ENCODE data around the gene STH. TPM values are rescaled to one million over a fixed set of nuclear protein-coding genes. Genes with fewer than 3 reads are reported as not detected.

The STH gene
- total RNA-seq, 1 experiment from 2014 or later: not detected

GRCh38 chr17:46027048-46027975 is 28.3 kb downstream of the STH start:
- POLR2A ChIA-PET: no interaction called here
- no TSS peak for BruUV-seq (replicated peaks)
- TF ChIP-seq CTCF (IDR thresholded peaks at IDR 0.05; ENCODE audit: unreplicated experiment): no peak
- intact Hi-C loops (cut with micrococcal nuclease): no loop called here
- no peak for DNase-seq (ENCODE audit: unreplicated experiment)
- Mint-ChIP-seq H3K27me3 (ENCODE audit: insufficient read depth, unreplicated experiment) (no peaks in the 10 kb centered on the region), H3K36me3 (ENCODE audit: insufficient read depth, unreplicated experiment) (peaks cover 70% of the 10 kb centered on the region), H3K4me1 (ENCODE audit: insufficient read depth, unreplicated experiment) (no peaks in the 10 kb centered on the region), H3K9me3 (ENCODE audit: unreplicated experiment) (no peaks in the 10 kb centered on the region), H3K4me3 (ENCODE audit: unreplicated experiment) (no peak overlapping the region), H3K27ac (ENCODE audit: low read depth, unreplicated experiment) (no peak overlapping the region)
- CTCF ChIA-PET: interaction anchor here (0.6 to 1.7 kb wide), 2 partner anchors 18 to 148 kb away, joined by 3 to 12 read pairs; no protein-coding TSS in a partner anchor

- Mint-ChIP-seq H3K9me3 (ENCODE audit: unreplicated experiment) (no peaks in the 10 kb centered on the region), H3K36me3 (ENCODE audit: insufficient read depth, unreplicated experiment) (peaks cover 77% of the 10 kb centered on the region), H3K4me3 (ENCODE audit: unreplicated experiment) (no peak overlapping the region), H3K27ac (ENCODE audit: low read depth, unreplicated experiment) (no peak overlapping the region), H3K4me1 (ENCODE audit: insufficient read depth, unreplicated experiment) (no peaks in the 10 kb centered on the region), H3K27me3 (ENCODE audit: insufficient read depth, unreplicated experiment) (no peaks in the 10 kb centered on the region)
- CTCF ChIA-PET: interaction anchor here (0.8 to 1.7 kb wide), 2 partner anchors 17 to 26 kb away, joined by 6 to 12 read pairs; no protein-coding TSS in a partner anchor
- no peak for TF ChIP-seq CTCF (IDR thresholded peaks at IDR 0.05; ENCODE audit: unreplicated experiment)
- no peak for DNase-seq (ENCODE audit: unreplicated experiment)
- intact Hi-C loops (cut with micrococcal nuclease): no loop called here
- POLR2A ChIA-PET: no interaction called here
- no TSS peak for BruUV-seq (replicated peaks)
These were observed 28.9 kb downstream of the STH start for GRCh38 chr17:46027976-46028325.

- Mint-ChIP-seq H3K4me3 (ENCODE audit: unreplicated experiment) (no peak overlapping the region), H3K4me1 (ENCODE audit: insufficient read depth, unreplicated experiment) (no peaks in the 10 kb centered on the region), H3K36me3 (ENCODE audit: insufficient read depth, unreplicated experiment) (peaks cover 80% of the 10 kb centered on the region), H3K9me3 (ENCODE audit: unreplicated experiment) (no peaks in the 10 kb centered on the region), H3K27me3 (ENCODE audit: insufficient read depth, unreplicated experiment) (no peaks in the 10 kb centered on the region), H3K27ac (ENCODE audit: low read depth, unreplicated experiment) (no peak overlapping the region)
- no peak for TF ChIP-seq CTCF (IDR thresholded peaks at IDR 0.05; ENCODE audit: unreplicated experiment)
- POLR2A ChIA-PET: interaction anchor here (0.6 to 1.8 kb wide), 2 partner anchors 28 to 185 kb away, joined by 3 to 5 read pairs; no protein-coding TSS in a partner anchor
- DNase-seq (ENCODE audit: unreplicated experiment): no peak
- CTCF ChIA-PET: interaction anchor here (0.6 to 1.7 kb wide), 3 partner anchors 11 to 26 kb away, joined by 3 to 12 read pairs (median 6); no protein-coding TSS in a partner anchor
- BruUV-seq (replicated peaks): TSS peak; percentile 9
- intact Hi-C loops (cut with micrococcal nuclease): no loop called here
These were observed 29.3 kb downstream of the STH start for GRCh38 chr17:46028374-46028773.

GRCh38 chr17:46028981-46029565 is 30.0 kb downstream of the STH start:
- Mint-ChIP-seq H3K27ac (ENCODE audit: low read depth, unreplicated experiment) (peak overlapping the region; percentile 61), H3K4me1 (ENCODE audit: insufficient read depth, unreplicated experiment) (no peaks in the 10 kb centered on the region), H3K9me3 (ENCODE audit: unreplicated experiment) (no peaks in the 10 kb centered on the region), H3K27me3 (ENCODE audit: insufficient read depth, unreplicated experiment) (no peaks in the 10 kb centered on the region), H3K36me3 (ENCODE audit: insufficient read depth, unreplicated experiment) (peaks cover 79% of the 10 kb centered on the region), H3K4me3 (ENCODE audit: unreplicated experiment) (no peak overlapping the region)
- ChIA-PET POLR2A (interaction anchor here (0.6 to 1.8 kb wide), 2 partner anchors 28 to 199 kb away, joined by 3 to 5 read pairs; no protein-coding TSS in a partner anchor), CTCF (interaction anchor here (0.6 kb wide), 2 partner anchors 12 to 185 kb away, joined by 3 to 4 read pairs; no protein-coding TSS in a partner anchor)
- intact Hi-C loops (cut with micrococcal nuclease): no loop called here
- TF ChIP-seq CTCF (IDR thresholded peaks at IDR 0.05; ENCODE audit: unreplicated experiment): no peak
- no peak for DNase-seq (ENCODE audit: unreplicated experiment)
- BruUV-seq (replicated peaks): no TSS peak

Measured in MCF 10A (cell line).